Hepatocyte (in vitro differentiated cells): ENCODE results near the gene NAPSA. TPM values are rescaled to one million over a fixed set of nuclear protein-coding genes. Genes with fewer than 3 reads are reported as not detected.
A peak's percentile ranks its signal among the peaks of the same experiment; 100 is the strongest.

Experiments used
- DNase-seq: peaks from one replicate; pipeline ENCODE4 v3.0.0-alpha.2; 2016; ENCODE audit warnings: low spot score
- H2AFZ ChIP-seq: fragments of 200-600 bp; sonication (generic); 2 replicates; pipeline ENCODE4 v1.6.0; 2016; ENCODE audit warnings: antibody characterized with exemption, mild to moderate bottlenecking
- H3K27ac ChIP-seq: fragments of 200-600 bp; sonication (generic); 2 replicates; pipeline ENCODE4 v1.5.1; 2016; ENCODE audit warnings: mild to moderate bottlenecking
- H3K27me3 ChIP-seq: fragments of 200-600 bp; sonication (generic); 2 replicates; pipeline ENCODE4 v1.6.1; 2016
- H3K36me3 ChIP-seq: fragments of 200-600 bp; sonication (generic); replicated peaks from 2 replicates; pipeline ENCODE4 v1.5.1; 2016; ENCODE audit warnings: low read depth; ENCODE audit not compliant: insufficient read depth
- H3K4me1 ChIP-seq: fragments of 200-600 bp; sonication (generic); 2 replicates; pipeline ENCODE4 v1.5.1; 2016; ENCODE audit warnings: mild to moderate bottlenecking, moderate library complexity; ENCODE audit not compliant: insufficient read depth
- H3K4me2 ChIP-seq: fragments of 200-600 bp; sonication (generic); 2 replicates; pipeline ENCODE4 v1.6.0; 2016
- H3K4me3 ChIP-seq: fragments of 200-600 bp; sonication (generic); 2 replicates; pipeline ENCODE4 v1.5.1; 2016; ENCODE audit warnings: mild to moderate bottlenecking
- H3K79me2 ChIP-seq: fragments of 200-600 bp; sonication (generic); 2 replicates; pipeline ENCODE4 v1.6.0; 2017; ENCODE audit warnings: mild to moderate bottlenecking
- H3K9me2 ChIP-seq: fragments of 200-600 bp; sonication (generic); replicated peaks from 2 replicates; pipeline ENCODE4 v1.6.0; 2017; ENCODE audit warnings: mild to moderate bottlenecking; ENCODE audit not compliant: insufficient read depth
- H3K9me3 ChIP-seq: fragments of 200-600 bp; sonication (generic); 2 replicates; pipeline ENCODE4 v1.5.1; 2016; ENCODE audit warnings: low read depth, mild to moderate bottlenecking
- H4K20me1 ChIP-seq: fragments of 200-600 bp; sonication (generic); 2 replicates; pipeline ENCODE4 v1.6.0; 2016; ENCODE audit warnings: mild to moderate bottlenecking; ENCODE audit not compliant: insufficient read depth, poor library complexity, severe bottlenecking
- CTCF ChIP-seq: fragments of 200-600 bp; sonication (generic); IDR thresholded peaks from 2 replicates; pipeline ENCODE4 v1.5.1; 2016; ENCODE audit warnings: antibody characterized with exemption, mild to moderate bottlenecking; ENCODE audit not compliant: poor library complexity
- EZH2 ChIP-seq: fragments of 200-600 bp; sonication (generic); IDR thresholded peaks from 2 replicates; pipeline ENCODE4 v1.6.1; 2016; ENCODE audit warnings: antibody characterized with exemption, mild to moderate bottlenecking, borderline replicate concordance
- EZH2phosphoT487 ChIP-seq: fragments of 200-600 bp; sonication (generic); IDR thresholded peaks from one replicate; pipeline ENCODE4 v1.6.1; 2018; ENCODE audit warnings: antibody characterized with exemption, mild to moderate bottlenecking, low read depth, moderate library complexity; ENCODE audit not compliant: unreplicated experiment, severe bottlenecking
- WGBS: methylation state at CpG from one replicate; pipeline ENCODE4 v1.1.6; 2016; ENCODE audit warnings: low lambda C conversion rate; ENCODE audit errors: missing lambda C conversion rate; 5-methylcytosine and 5-hydroxymethylcytosine counted together
- polyA plus RNA-seq: library from polyadenylated mRNA; unstranded; fragments of >200 nt; fragmentation: Nextera tagmentation; extraction: Ambion mirVana; gene quantifications from 2 replicates; pipeline ENCODE4 v1.2.1, GENCODE V29; 2016
- total RNA-seq: library from RNA; depleted of rRNA; stranded (reverse); fragments of >200 nt; gene quantifications from 2 replicates; pipeline ENCODE4 v1.2.3, GENCODE V29; 2014

NAPSA gene
- total and polyA plus RNA-seq, 2 experiments from 2014 or later = 2.7 to 7.3 TPM

DNA sequence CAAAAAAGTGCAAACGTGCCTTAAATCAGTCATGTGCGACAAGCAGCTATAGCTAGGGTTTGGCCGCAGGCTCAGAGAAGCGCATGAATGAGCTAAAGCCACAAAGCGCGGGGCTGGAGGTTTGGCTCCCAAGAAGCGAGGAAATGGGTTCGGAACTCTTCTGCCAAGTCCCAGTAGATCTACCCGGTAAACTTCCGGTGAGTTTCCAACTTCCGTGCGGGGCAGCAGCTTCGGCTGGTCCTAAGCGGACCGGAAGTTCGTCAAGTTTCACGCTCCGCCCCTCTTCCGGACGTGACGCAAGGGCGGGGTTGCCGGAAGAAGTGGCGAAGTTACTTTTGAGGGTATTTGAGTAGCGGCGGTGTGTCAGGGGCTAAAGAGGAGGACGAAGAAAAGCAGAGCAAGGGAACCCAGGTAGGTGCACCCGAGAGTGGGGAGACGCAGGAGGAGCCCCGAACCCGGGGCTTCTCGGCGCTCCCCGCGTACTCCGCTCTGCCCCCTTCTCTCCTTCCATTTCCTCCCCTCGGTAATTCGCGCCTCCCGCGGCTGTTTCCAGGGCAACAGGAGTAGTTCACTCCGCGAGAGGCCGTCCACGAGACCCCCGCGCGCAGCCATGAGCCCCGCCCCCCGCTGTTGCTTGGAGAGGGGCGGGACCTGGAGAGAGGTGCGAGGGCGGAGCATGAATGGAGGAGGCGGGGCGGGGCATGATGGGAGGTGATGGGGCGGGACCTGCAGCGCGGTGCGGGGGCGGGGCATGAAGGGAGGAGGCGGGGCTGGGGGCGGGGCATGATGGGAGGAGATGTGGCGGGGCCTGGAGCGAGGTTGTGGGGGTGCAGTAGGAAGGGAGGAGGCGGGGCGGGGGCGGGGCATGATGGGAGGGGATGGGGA lies 11.0 kb upstream of the NAPSA start, which contains the start of gene NR1H2:
Gene NR1H2, plus strand, starts transcription at position 292 of the 885 bp plus-strand sequence. CDS start 1,149 bp downstream, outside the sequence.
- H3K9me2 ChIP-seq = no peaks in the 10 kb centered on the region
- TF ChIP-seq EZH2 = no peak
- TF ChIP-seq EZH2phosphoT487 = no peak
- H3K4me3 ChIP-seq = peak within 1 kb of the TSS; percentile 56
- peak; percentile 98 for DNase-seq
- peak within 1 kb of the TSS; percentile 94 for H2AFZ ChIP-seq
- H3K36me3 ChIP-seq = no peaks in the 10 kb centered on the region
- H4K20me1 ChIP-seq = peaks cover 8% of the 10 kb centered on the region
- no peaks in the 10 kb centered on the region for H3K27me3 ChIP-seq
- H3K4me2 ChIP-seq = peak within 1 kb of the TSS; percentile 80
- no peaks in the 10 kb centered on the region for H3K79me2 ChIP-seq
- no peaks in the 10 kb centered on the region for H3K4me1 ChIP-seq
- H3K9me3 ChIP-seq = no peaks in the 10 kb centered on the region
- under 1% methylated on average over 49 of the region's 67 CpGs for WGBS
- peak within 1 kb of the TSS; percentile 98 for H3K27ac ChIP-seq

DNA sequence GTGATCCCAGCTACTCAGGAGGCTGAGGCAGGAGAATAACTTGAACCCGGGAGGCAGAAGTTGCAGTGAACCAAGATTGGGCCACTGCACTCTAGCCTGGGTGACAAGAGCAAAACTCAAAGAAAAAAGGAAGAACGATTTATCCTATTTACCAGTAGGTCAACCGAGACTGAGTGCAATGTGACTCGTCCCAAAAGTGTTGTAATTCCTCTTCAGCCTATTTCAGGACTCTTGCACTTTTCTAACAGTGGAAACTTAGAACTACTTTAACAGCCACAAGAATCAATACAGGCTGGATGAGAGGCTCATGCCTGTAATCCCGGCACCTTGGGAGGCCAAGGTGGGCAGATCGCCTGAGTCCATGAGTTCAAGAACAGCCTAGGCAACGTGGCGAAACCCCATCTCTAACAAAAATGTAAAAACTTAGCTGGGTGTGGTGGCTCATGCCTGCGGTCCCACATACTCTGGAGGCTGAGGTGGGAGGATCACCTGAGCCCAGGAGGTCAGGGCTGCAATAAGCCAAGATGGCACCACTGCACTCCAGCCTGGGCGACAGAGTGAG lies 6.6 kb upstream of the NAPSA start:
- Histone ChIP-seq H4K20me1 (peaks cover 2% of the 10 kb centered on the region), H3K4me1 (no peaks in the 10 kb centered on the region), H3K27ac (no peak overlapping the region), H3K79me2 (no peaks in the 10 kb centered on the region), H3K27me3 (no peaks in the 10 kb centered on the region), H3K4me3 (no peak overlapping the region), H3K9me3 (no peaks in the 10 kb centered on the region), H3K36me3 (no peaks in the 10 kb centered on the region), H3K9me2 (no peaks in the 10 kb centered on the region), H2AFZ (no peak overlapping the region), H3K4me2 (no peak overlapping the region)
- TF ChIP-seq EZH2phosphoT487 (no peak), EZH2 (no peak)
- DNase-seq = no peak
- 86% methylated on average over 10 of the region's 10 CpGs for WGBS

DNA sequence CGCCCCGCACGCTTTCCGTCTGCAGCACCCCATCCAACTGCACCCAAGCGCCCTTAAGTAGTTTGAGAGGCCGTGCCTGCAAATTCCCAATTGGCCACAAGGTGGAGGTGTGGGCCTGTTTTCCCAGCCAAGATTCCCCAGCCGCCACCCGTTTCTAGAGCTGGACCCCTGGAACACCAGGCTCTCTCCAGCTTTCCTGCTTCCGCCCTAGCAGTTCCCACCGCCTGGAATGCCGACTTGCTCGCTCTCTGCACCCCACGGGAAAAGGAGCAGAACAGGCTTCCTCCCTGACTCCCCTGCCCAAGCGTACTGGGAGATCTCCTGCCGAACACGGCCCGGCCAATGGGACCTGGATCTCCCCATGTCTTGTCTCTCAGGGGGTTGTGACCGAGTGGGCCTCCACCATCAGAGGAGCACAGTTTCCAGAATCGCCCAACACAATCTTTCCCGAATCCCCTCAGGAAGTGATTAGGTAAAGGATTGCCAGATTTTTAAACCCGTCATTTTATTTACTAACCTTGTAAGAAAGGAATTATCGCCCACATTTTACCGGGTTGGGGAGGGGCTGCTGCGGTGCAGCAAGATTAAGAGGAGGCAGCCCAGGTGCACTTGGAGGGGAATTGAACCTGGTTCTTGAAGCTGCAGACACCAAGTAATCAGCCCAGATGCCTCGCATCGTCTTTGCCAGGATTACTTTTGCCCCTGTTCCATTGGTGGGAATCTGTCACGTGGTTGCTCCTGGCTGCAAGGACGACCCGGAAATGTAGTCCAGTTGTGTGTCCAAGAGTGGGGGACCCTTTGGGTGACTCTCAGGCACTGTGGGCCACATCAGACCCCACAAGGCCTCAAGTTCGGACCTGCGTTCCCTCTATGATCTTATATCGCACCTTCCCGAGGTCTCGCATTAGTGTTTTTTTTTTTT lies 3.5 kb upstream of the NAPSA start:
- peak; percentile 87 for DNase-seq
- H3K27ac ChIP-seq = peak overlapping the region; percentile 86
- WGBS = 11% methylated on average over 33 of the region's 34 CpGs
- peak overlapping the region; percentile 71 for H3K4me3 ChIP-seq
- no peaks in the 10 kb centered on the region for H3K9me2 ChIP-seq
- peak overlapping the region; percentile 98 for H2AFZ ChIP-seq
- H3K4me1 ChIP-seq = no peaks in the 10 kb centered on the region
- H3K79me2 ChIP-seq = no peaks in the 10 kb centered on the region
- no peaks in the 10 kb centered on the region for H3K9me3 ChIP-seq
- TF ChIP-seq EZH2phosphoT487 (no peak), CTCF (peak; percentile 91), EZH2 (no peak)
- no peaks in the 10 kb centered on the region for H3K36me3 ChIP-seq
- no peaks in the 10 kb centered on the region for H4K20me1 ChIP-seq
- no peaks in the 10 kb centered on the region for H3K27me3 ChIP-seq
- H3K4me2 ChIP-seq = peak overlapping the region; percentile 95

DNA sequence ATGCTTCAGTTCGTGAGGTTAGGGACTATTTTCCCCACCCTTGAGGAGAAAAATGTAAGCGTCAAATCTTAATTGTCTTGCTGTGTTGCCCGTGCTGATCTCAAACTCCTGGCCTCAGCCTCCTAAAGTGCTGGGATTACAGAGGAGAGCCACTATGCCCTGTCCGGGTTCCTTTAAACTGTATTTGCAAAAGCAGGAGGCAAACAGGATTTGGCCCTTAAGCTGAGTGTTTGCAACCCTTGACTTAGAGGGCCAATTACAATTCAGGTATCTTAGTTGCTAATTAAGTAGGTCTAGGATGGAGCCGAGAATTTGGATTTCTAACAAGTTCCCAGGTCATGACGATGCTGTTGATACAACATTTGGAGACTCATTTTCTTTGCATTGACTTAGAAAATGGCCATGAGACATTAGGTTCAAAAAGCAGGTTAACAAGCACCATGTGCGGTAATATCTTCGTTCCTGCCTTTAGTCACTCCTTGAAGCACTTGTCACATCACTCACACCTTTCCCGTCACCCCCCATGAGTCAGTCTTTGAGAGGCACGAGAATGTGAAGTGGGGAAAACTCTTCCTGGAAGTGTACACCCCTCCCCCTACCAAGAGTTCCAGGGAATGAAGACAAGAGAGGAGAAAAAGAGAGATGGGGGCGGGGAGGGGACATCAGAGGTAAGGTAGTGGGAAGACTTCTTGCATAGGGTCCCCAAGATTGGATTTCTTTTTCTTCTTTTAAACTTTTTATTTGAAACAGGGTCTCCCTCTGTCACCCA lies 2.6 kb downstream of the NAPSA start:
- H2AFZ ChIP-seq = no peak overlapping the region
- H3K27ac ChIP-seq = no peak overlapping the region
- no peaks in the 10 kb centered on the region for H3K27me3 ChIP-seq
- H3K9me3 ChIP-seq = no peaks in the 10 kb centered on the region
- TF ChIP-seq CTCF = no peak
- TF ChIP-seq EZH2phosphoT487 = no peak
- no peak for TF ChIP-seq EZH2
- H4K20me1 ChIP-seq = no peaks in the 10 kb centered on the region
- H3K4me2 ChIP-seq = no peak overlapping the region
- no peak overlapping the region for H3K4me3 ChIP-seq
- no peaks in the 10 kb centered on the region for H3K79me2 ChIP-seq
- WGBS = 58% methylated on average over 11 of the region's 11 CpGs
- H3K9me2 ChIP-seq = no peaks in the 10 kb centered on the region
- DNase-seq = no peak
- H3K36me3 ChIP-seq = no peaks in the 10 kb centered on the region
- no peaks in the 10 kb centered on the region for H3K4me1 ChIP-seq
